GM12875 (cell line): ENCODE measurements around the gene OR2A2.
"Not testable (repeated sequence)": the region's sequence is repeated elsewhere in the genome, so short reads cannot be mapped to it uniquely, and the experiment has no call there.

Source experiments
- H3K4me3 ChIP-seq: one replicate; pipeline ENCODE4 v1.5.1; 2011; ENCODE audit warnings: low read depth, low read length, control low read depth
- TF ChIP-seq, protein P1 (sequence below): IDR thresholded peaks from 2 replicates; pipeline ENCODE4 v1.5.1; 2011; ENCODE audit warnings: low read depth, mild to moderate bottlenecking, control low read depth, inconsistent platforms, low read length, moderate library complexity, borderline replicate concordance; ENCODE audit not compliant: insufficient read depth

Gene OR2A2

GRCh38 chr7:144113651-144114050, 4.3 kb downstream of the OR2A2 start:
- TF ChIP-seq, protein P1, sequence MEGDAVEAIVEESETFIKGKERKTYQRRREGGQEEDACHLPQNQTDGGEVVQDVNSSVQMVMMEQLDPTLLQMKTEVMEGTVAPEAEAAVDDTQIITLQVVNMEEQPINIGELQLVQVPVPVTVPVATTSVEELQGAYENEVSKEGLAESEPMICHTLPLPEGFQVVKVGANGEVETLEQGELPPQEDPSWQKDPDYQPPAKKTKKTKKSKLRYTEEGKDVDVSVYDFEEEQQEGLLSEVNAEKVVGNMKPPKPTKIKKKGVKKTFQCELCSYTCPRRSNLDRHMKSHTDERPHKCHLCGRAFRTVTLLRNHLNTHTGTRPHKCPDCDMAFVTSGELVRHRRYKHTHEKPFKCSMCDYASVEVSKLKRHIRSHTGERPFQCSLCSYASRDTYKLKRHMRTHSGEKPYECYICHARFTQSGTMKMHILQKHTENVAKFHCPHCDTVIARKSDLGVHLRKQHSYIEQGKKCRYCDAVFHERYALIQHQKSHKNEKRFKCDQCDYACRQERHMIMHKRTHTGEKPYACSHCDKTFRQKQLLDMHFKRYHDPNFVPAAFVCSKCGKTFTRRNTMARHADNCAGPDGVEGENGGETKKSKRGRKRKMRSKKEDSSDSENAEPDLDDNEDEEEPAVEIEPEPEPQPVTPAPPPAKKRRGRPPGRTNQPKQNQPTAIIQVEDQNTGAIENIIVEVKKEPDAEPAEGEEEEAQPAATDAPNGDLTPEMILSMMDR, result no peak

GRCh38 chr7:144118341-144118740, 9.0 kb downstream of the OR2A2 start:
- H3K4me3 ChIP-seq, result no peak overlapping the region
- TF ChIP-seq, protein P1, result no peak

More at GRCh38 chr7:144113651-144114050, 4.3 kb downstream of the OR2A2 start:
- H3K4me3 ChIP-seq, result no peak overlapping the region

DNA sequence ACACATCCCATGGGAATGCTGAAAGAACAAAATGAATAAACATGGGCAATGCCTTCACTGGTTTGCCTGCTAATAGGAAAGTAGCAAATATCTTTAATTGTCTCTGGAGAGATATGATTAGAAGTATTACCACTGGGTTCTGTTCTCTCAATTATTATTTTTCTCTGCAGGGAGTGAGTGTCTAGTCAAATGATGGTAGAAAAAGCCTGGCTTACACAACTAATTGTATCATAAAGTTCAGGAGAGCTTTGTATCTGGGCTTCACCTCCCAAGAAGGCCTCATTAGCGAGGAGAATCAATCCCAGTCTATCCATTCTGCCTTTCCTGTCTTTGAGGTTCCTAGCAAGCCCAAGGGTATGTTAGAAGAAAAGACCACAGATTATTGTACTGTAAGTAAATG, 13.5 kb downstream of the OR2A2 start, which contains the start of gene OR2A14:
TSS of gene OR2A14 (plus strand) at position 301 of the 400 bp plus-strand sequence. CDS start 5,937 bp downstream, outside the sequence.
- TF ChIP-seq, protein P1, result no peak
- no peak within 1 kb of the TSS for H3K4me3 ChIP-seq

DNA sequence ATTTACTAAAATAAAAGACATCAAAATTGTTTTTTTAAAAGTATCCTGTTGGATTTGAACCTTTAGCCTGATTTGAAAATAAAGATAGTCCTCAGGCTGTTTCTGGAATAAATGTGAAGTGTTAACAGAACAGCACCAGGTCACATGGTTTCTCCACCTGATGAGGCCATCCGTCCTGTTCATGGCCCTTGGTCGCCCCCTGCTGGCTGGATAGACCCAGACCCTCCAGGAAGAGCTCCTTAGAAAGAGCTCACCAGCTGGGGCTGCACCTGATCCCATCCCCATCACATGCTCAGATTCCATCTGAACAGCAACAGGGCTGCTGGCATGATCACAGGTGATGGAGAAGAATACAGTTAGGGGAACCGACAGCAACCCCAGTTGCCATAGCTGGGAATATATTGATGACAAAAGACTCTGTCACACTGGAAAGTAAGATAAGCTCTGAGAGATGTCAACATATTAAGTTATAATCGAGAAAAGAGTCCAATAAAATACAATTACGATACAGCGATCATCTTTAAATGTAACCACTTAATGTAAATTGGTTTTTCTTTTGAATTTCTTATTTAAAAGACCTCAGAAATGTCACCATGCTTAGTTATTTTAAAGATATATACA, 18.4 kb downstream of the OR2A2 start:
- TF ChIP-seq, protein P1, result peak; percentile 87

GRCh38 chr7:144129601-144130000, 20.2 kb downstream of the OR2A2 start:
- not testable (repeated sequence) for H3K4me3 ChIP-seq

More for the DNA sequence above, 18.4 kb downstream of the OR2A2 start:
- H3K4me3 ChIP-seq, result no peak overlapping the region

GRCh38 chr7:144130730-144131129, 21.3 kb downstream of the OR2A2 start:
- no peak overlapping the region for H3K4me3 ChIP-seq
- TF ChIP-seq, protein P1, result no peak

DNA sequence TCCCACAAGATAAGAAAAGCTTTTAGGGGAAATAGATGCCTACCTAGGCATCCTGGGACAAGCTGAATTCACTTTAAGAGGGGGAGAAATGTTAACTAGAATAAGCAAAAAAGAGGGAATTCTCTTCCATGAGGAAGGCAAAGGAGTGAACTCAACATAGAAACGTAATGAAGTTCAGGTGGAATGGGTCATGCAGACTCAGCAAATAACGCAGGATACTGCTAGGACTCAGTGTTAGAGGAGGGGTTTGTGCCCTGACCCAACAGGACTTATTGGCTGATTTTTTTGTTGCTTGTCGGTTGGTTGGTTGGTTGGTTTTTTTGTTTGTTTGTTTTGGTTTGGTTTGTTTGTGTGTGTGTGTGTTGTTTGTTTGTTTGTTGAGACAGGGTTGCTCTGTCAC, 22.9 kb downstream of the OR2A2 start:
- H3K4me3 ChIP-seq, result no peak overlapping the region
- TF ChIP-seq, protein P1, result no peak
